ENCODE data around the gene DDX25. TPM values are rescaled to one million over a fixed set of nuclear protein-coding genes. Genes with fewer than 3 reads are reported as not detected.
"Not testable (repeated sequence)": the region's sequence is repeated elsewhere in the genome, so short reads cannot be mapped to it uniquely, and the experiment has no call there.

Gene DDX25
- total RNA-seq, 1 donor from 2014 or later = under 0.01 TPM

DNA sequence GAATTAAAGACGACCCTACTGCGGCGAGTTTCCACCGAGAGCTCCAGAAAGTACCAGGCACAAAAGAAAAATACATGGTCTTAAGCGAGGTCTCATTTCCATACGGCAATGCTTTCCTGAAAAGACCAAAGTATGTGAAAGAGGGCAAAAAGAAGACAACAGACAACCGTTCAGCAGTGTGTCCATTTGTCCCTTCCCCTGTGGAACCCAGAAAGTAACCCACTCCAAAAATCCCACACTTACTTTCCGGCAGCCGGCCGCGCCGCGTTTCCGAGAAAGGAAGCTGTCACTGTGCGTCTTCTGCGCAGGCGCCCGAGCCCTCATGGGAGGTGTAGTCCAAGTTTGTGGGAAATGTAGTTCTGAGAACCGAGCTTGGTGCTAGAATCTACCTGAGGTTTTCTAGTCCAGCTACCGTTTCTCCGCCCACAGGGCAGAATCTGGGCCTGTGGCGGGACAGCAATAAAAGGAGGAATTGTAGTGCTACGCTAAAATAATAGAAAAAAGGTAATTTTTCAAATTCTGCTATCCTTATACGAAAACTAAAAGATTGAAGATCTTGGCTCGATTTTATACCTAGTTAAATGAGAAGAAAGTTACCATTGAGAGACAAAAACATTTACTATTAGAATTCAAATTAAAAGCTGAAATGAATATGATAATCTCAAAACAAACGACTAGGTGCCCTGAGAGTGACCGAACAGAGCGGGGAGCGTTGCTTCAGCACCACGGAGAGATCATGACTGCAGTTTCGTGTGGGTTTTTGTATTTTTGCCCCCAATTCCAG is 1.2 kb upstream of the DDX25 start, which contains the start of gene PUS3:
PUS3 (minus strand) TSS at position 280 of the 784 bp plus-strand sequence. CDS start 6,922 bp downstream, outside the sequence.
- H3K27ac ChIP-seq (ENCODE audit: low read depth, low read length) = peak within 1 kb of the TSS; percentile 93
- peak within 1 kb of the TSS; percentile 89 to 96 (median 91) for H3K4me3 ChIP-seq (ENCODE audit: low read length in 3 of 3)
- peak within 1 kb of the TSS; percentile 88 to 95 (median 90) for H3K9ac ChIP-seq (ENCODE audit: low read depth in 1 of 3, low read length in 3 of 3)
- H3K9me3 ChIP-seq (ENCODE audit: control insufficient read depth in 3 of 3, low read length in 3 of 3) = no peaks in the 10 kb centered on the region
- peaks cover 13 to 16% (median 16%) of the 10 kb centered on the region in 3 donors for H3K4me1 ChIP-seq (ENCODE audit: control insufficient read depth in 3 of 3, insufficient read depth in 3 of 3, low read length in 3 of 3)
- H3K27me3 ChIP-seq (ENCODE audit: control insufficient read depth in 3 of 3, insufficient read depth in 3 of 3, low read length in 3 of 3) = peaks cover 8 to 19% (median 18%) of the 10 kb centered on the region in 3 donors
- peaks cover 6 to 11% (median 7%) of the 10 kb centered on the region in 3 donors for H3K36me3 ChIP-seq (ENCODE audit: control insufficient read depth in 3 of 3, insufficient read depth in 3 of 3, low read length in 3 of 3)

DNA sequence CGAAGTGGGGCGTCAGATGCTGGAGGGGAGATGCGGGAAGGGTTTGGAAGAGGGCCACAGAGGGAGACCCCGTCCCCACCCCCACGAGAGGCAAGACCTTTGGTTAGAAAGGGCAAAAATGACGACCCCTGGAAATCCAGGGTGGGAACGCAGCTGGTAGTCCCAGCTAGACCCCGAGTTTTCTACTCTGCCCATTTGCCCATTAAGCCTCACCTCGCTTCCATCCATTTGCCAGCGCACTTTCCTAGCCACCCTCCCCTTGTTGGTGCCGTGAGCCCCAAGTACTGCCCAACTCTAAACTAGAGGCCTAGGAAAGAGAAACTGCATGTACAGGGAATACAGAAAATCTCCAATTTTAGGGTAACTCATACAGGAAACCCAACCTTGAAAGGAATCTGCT is 370 bp downstream of the DDX25 start:
- Histone ChIP-seq H3K36me3 (ENCODE audit: control insufficient read depth in 3 of 3, insufficient read depth in 3 of 3, low read length in 3 of 3) (peaks cover 4 to 6% (median 5%) of the 10 kb centered on the region in 3 donors), H3K27ac (ENCODE audit: low read depth, low read length) (no peak overlapping the region), H3K27me3 (ENCODE audit: control insufficient read depth in 3 of 3, insufficient read depth in 3 of 3, low read length in 3 of 3) (peaks cover 8 to 26% (median 18%) of the 10 kb centered on the region in 3 donors), H3K4me3 (ENCODE audit: low read length in 3 of 3) (peak overlapping the region in 1 of 3 donors; percentile 40), H3K9me3 (ENCODE audit: control insufficient read depth in 3 of 3, low read length in 3 of 3) (no peaks in the 10 kb centered on the region), H3K9ac (ENCODE audit: low read depth in 1 of 3, low read length in 3 of 3) (no peak overlapping the region), H3K4me1 (ENCODE audit: control insufficient read depth in 3 of 3, insufficient read depth in 3 of 3, low read length in 3 of 3) (peaks cover 13 to 16% (median 16%) of the 10 kb centered on the region in 3 donors)

DNA sequence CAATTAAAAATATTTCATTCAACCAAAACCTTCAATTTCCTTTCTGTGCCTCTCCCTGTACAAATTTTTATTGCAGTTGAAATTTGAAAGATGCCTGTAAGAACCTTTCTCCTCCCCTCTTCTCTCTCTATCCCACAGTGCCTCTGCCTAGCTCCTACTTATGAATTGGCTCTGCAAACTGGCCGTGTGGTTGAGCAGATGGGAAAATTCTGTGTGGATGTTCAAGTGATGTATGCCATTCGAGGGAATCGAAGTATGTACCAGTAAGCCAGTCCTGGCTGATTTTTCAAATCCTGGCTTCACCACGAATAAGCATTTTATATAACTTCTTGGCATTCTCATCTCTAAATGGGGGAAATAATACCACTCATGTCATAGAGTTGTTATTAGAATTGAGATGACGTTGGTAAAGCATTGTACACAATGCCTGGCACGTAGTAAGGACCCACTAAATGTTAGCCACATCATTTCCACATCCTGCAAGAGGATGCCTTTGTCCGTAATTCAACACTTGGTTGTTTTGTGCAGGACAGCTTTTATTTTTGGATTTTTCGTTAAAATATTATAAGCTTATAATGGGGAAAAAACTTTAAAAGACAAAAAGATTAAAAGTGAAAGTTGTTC is 6.0 kb downstream of the DDX25 start:
- peaks cover 4 to 11% (median 9%) of the 10 kb centered on the region in 3 donors for H3K27me3 ChIP-seq (ENCODE audit: control insufficient read depth in 3 of 3, insufficient read depth in 3 of 3, low read length in 3 of 3)
- H3K9me3 ChIP-seq (ENCODE audit: control insufficient read depth in 3 of 3, low read length in 3 of 3) = no peaks in the 10 kb centered on the region
- H3K27ac ChIP-seq (ENCODE audit: low read depth, low read length) = no peak overlapping the region
- no peaks in the 10 kb centered on the region for H3K4me1 ChIP-seq (ENCODE audit: control insufficient read depth in 3 of 3, insufficient read depth in 3 of 3, low read length in 3 of 3)
- no peak overlapping the region for H3K4me3 ChIP-seq (ENCODE audit: low read length in 3 of 3)
- H3K36me3 ChIP-seq (ENCODE audit: control insufficient read depth in 3 of 3, insufficient read depth in 3 of 3, low read length in 3 of 3) = no peaks in the 10 kb centered on the region
- H3K9ac ChIP-seq (ENCODE audit: low read depth in 1 of 3, low read length in 3 of 3) = no peak overlapping the region

DNA sequence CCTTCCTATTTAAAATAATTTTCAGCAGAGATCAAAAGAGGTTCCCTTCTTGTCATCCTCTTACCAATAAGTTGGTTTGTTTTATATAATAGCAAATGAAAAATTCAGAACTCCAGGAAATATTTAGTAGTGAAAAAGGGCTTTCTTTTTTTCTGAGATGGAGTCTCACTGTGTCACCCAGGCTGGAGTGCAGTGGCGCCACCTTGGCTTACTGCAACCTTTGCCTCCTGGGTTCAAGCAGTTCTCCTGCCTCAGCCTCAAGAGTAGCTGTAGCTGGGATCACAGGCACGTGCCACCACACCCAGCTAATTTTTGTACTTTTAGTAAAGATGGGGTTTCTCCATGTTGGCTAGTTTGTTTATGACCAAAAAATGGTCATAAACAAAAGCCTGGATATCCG is 10.3 kb downstream of the DDX25 start:
- H3K9ac ChIP-seq (ENCODE audit: low read depth in 1 of 3, low read length in 3 of 3); H3K9me3 ChIP-seq (ENCODE audit: control insufficient read depth in 3 of 3, low read length in 3 of 3); H3K4me3 ChIP-seq (ENCODE audit: low read length in 3 of 3); H3K4me1 ChIP-seq (ENCODE audit: control insufficient read depth in 3 of 3, insufficient read depth in 3 of 3, low read length in 3 of 3); H3K27ac ChIP-seq (ENCODE audit: low read depth, low read length); H3K36me3 ChIP-seq (ENCODE audit: control insufficient read depth in 3 of 3, insufficient read depth in 3 of 3, low read length in 3 of 3): not testable (repeated sequence)
- peaks cover 5 to 19% (median 15%) of the 10 kb centered on the region in 3 donors for H3K27me3 ChIP-seq (ENCODE audit: control insufficient read depth in 3 of 3, insufficient read depth in 3 of 3, low read length in 3 of 3)

DNA sequence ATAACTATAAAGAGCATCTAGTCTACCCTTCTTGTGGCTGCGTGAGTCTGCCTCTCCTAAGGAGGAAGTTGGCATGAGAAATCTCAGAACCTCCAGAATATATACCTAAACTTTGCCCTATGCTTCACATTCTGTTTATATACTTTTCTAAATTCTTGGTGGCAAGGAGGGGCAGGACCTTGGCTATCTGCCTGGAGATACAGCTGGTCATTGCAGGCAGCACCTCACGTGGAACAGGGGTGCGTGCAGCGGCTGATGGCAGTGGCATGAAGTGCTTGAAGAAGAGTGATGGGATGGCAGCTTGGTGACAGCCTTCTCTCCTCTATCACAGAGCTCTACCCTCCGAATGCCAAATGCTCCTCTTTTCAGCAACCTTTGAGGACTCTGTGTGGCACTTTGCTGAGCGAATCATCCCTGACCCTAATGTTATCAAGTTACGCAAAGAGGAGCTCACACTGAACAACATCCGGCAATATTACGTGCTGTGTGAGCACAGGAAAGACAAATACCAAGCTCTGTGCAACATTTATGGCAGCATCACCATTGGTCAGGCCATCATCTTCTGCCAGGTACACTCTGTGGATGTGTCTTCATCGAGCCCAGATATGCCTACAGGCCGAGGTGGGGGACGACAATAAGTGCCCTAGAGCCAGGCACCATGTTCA is 12.5 kb downstream of the DDX25 start:
- no peaks in the 10 kb centered on the region for H3K9me3 ChIP-seq (ENCODE audit: control insufficient read depth in 3 of 3, low read length in 3 of 3)
- H3K4me3 ChIP-seq (ENCODE audit: low read length in 3 of 3) = no peak overlapping the region
- no peaks in the 10 kb centered on the region for H3K4me1 ChIP-seq (ENCODE audit: control insufficient read depth in 3 of 3, insufficient read depth in 3 of 3, low read length in 3 of 3)
- no peak overlapping the region for H3K27ac ChIP-seq (ENCODE audit: low read depth, low read length)
- no peak overlapping the region for H3K9ac ChIP-seq (ENCODE audit: low read depth in 1 of 3, low read length in 3 of 3)
- no peaks in the 10 kb centered on the region for H3K36me3 ChIP-seq (ENCODE audit: control insufficient read depth in 3 of 3, insufficient read depth in 3 of 3, low read length in 3 of 3)
- peaks cover 5 to 17% (median 15%) of the 10 kb centered on the region in 3 donors for H3K27me3 ChIP-seq (ENCODE audit: control insufficient read depth in 3 of 3, insufficient read depth in 3 of 3, low read length in 3 of 3)

DNA sequence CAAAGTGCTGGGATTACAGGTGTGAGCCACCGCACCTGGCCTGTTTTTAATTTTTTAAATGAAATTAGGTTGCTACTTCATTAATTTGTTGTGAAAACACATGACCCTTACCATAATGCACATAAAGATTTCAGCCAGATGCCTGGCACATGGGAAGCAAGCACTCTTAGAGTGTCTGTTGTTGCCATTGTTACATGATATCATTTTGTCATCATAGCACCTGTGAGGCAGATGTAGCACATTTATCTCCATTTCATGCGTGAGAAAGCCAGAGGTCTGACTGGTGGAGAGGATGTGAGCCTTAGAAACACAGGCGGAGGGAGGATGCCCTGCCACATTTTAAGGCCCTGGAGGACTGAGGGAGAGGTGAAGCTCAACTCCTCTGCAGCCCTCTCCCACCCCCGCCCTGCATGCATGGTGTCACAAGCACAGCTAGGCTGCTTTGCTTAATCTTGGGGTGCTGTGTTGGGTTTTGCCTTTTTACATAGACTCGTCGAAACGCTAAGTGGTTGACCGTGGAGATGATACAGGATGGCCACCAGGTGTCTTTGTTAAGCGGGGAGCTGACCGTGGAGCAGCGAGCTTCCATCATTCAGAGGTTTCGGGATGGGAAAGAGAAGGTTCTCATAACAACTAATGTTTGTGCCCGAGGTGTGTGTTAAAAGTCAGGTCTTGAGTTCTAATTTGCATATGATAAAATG is 14.0 kb downstream of the DDX25 start:
- Histone ChIP-seq H3K36me3 (ENCODE audit: control insufficient read depth in 3 of 3, insufficient read depth in 3 of 3, low read length in 3 of 3) (no peaks in the 10 kb centered on the region), H3K4me1 (ENCODE audit: control insufficient read depth in 3 of 3, insufficient read depth in 3 of 3, low read length in 3 of 3) (no peaks in the 10 kb centered on the region), H3K27ac (ENCODE audit: low read depth, low read length) (no peak overlapping the region), H3K27me3 (ENCODE audit: control insufficient read depth in 3 of 3, insufficient read depth in 3 of 3, low read length in 3 of 3) (peaks cover 5 to 17% (median 15%) of the 10 kb centered on the region in 3 donors), H3K9ac (ENCODE audit: low read depth in 1 of 3, low read length in 3 of 3) (no peak overlapping the region), H3K9me3 (ENCODE audit: control insufficient read depth in 3 of 3, low read length in 3 of 3) (no peaks in the 10 kb centered on the region), H3K4me3 (ENCODE audit: low read length in 3 of 3) (no peak overlapping the region)

DNA sequence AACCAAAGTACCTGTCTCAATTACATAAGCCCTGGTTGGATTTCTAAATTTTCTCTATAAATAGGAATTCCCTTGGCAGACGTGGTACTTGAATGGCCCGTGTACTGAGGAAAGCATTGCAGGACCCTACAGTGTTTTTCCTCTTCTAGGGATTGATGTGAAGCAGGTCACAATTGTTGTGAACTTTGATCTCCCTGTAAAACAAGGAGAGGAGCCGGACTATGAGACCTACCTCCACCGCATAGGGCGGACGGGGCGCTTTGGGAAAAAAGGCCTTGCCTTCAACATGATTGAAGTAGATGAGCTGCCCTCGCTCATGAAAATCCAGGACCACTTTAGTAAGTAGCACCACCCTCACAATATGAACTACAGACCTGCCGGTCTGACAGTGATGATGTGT is 16.7 kb downstream of the DDX25 start:
- no peaks in the 10 kb centered on the region for H3K4me1 ChIP-seq (ENCODE audit: control insufficient read depth in 3 of 3, insufficient read depth in 3 of 3, low read length in 3 of 3)
- H3K27ac ChIP-seq (ENCODE audit: low read depth, low read length) = no peak overlapping the region

DNA sequence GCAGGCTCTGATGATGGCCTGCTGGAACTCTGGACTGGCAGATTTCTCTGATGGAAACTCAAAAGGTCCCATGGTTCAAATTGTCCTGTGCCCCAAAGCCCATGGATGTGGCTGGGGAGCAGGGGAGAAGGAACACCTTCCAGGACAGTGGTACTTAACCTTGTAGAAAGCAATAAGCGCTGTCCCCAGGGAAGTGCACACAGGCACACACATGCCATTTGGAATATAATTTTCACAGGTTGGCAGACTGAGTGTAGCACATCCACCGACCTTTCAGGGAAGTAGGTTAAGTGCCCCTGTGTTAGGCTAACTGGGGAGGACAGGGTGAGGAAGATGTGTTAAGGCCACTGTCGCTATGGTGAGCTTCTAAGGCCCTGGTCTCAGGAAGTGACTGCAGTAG is 17.8 kb downstream of the DDX25 start:
- Histone ChIP-seq H3K36me3 (ENCODE audit: control insufficient read depth in 3 of 3, insufficient read depth in 3 of 3, low read length in 3 of 3) (no peaks in the 10 kb centered on the region), H3K27me3 (ENCODE audit: control insufficient read depth in 3 of 3, insufficient read depth in 3 of 3, low read length in 3 of 3) (peaks cover under 1 to 10% (median 9%) of the 10 kb centered on the region in 3 donors), H3K9ac (ENCODE audit: low read depth in 1 of 3, low read length in 3 of 3) (no peak overlapping the region), H3K4me1 (ENCODE audit: control insufficient read depth in 3 of 3, insufficient read depth in 3 of 3, low read length in 3 of 3) (no peaks in the 10 kb centered on the region), H3K27ac (ENCODE audit: low read depth, low read length) (no peak overlapping the region), H3K4me3 (ENCODE audit: low read length in 3 of 3) (no peak overlapping the region), H3K9me3 (ENCODE audit: control insufficient read depth in 3 of 3, low read length in 3 of 3) (no peaks in the 10 kb centered on the region)

More for the DNA sequence above, 16.7 kb downstream of the DDX25 start:
- H3K9me3 ChIP-seq (ENCODE audit: control insufficient read depth in 3 of 3, low read length in 3 of 3) = no peaks in the 10 kb centered on the region
- H3K9ac ChIP-seq (ENCODE audit: low read depth in 1 of 3, low read length in 3 of 3) = no peak overlapping the region
- peaks cover 5 to 15% (median 14%) of the 10 kb centered on the region in 3 donors for H3K27me3 ChIP-seq (ENCODE audit: control insufficient read depth in 3 of 3, insufficient read depth in 3 of 3, low read length in 3 of 3)
- H3K36me3 ChIP-seq (ENCODE audit: control insufficient read depth in 3 of 3, insufficient read depth in 3 of 3, low read length in 3 of 3) = no peaks in the 10 kb centered on the region
- H3K4me3 ChIP-seq (ENCODE audit: low read length in 3 of 3) = no peak overlapping the region

DNA sequence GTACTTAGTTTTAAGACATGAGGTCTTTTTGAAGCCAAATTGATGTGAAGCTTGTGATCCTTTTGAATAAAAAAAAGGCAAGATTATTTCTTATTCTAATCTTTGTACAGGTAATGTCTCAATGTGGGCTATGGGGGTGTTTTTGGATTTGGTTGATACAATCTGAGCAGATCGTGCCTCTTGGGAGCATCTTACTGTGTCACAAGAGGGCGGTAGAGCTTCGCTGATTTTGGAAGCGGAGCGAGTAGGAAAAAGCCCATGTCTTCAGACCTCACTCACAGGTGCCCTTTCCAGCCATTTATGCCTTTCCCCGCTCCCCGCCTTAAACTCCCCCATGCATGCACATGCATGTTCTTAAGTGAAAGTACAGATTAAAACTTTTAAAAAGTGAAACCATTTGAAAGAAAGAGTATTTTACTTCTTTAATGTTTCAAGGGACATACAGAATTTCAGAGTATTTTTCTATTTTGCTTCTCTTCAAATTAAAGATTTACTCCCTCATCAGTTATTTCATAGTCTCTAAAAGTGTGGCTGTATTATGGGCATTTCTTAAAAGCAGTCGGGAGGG is 18.8 kb downstream of the DDX25 start:
- Histone ChIP-seq H3K36me3 (ENCODE audit: control insufficient read depth in 3 of 3, insufficient read depth in 3 of 3, low read length in 3 of 3) (no peaks in the 10 kb centered on the region), H3K9ac (ENCODE audit: low read depth in 1 of 3, low read length in 3 of 3) (no peak overlapping the region), H3K4me3 (ENCODE audit: low read length in 3 of 3) (no peak overlapping the region), H3K9me3 (ENCODE audit: control insufficient read depth in 3 of 3, low read length in 3 of 3) (no peaks in the 10 kb centered on the region), H3K4me1 (ENCODE audit: control insufficient read depth in 3 of 3, insufficient read depth in 3 of 3, low read length in 3 of 3) (no peaks in the 10 kb centered on the region), H3K27me3 (ENCODE audit: control insufficient read depth in 3 of 3, insufficient read depth in 3 of 3, low read length in 3 of 3) (peaks cover 0 to 10% (median 7%) of the 10 kb centered on the region in 3 donors), H3K27ac (ENCODE audit: low read depth, low read length) (no peak overlapping the region)
